GM19023 (cell line): ENCODE data around the gene PLCB1.

Experiments used
- ATAC-seq: cut with Tn5 transposase; IDR thresholded peaks from one replicate; pipeline ENCODE4 v1.9.1; 2021; ENCODE audit warnings: mild to moderate bottlenecking, moderate library complexity; ENCODE audit not compliant: unreplicated experiment

PLCB1 gene

DNA sequence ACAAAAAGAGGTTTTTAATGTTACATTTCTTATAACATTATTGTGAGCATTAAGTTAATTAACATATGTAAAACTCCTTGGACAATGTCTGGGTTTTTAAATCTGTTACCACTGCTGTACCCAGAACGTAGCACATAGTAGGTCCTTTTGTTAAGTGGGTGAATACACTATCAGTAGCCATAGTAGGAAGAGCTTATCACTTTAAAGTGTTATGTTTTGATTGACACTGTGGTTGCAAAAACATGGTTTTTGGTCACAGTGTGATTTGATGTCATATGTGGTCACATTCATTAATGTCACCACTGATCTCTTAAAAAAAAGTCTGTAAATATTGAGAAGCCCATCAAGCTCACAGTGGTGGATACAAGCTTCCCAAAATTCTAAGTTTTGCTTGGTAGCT, 160.7 kb downstream of the PLCB1 start:
- no peak for ATAC-seq

DNA sequence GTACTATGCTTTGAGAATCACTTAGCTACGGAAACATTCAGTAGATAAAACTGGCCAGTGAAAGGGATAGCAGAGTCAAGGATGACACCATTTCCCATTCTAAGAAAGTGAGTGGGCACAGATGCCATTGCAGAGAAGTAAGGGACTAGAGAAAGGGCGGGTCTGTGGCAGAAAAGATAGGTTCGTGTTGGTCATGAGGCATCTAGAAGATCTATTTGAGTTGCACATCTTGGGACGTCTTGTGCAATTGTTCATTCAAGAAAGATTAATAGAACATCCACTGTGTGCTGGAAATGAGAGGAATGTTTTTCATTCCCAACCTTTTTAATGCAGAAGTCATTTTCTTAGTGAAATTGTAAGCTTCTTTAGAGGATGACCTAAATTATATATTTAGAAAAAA, 161.7 kb downstream of the PLCB1 start:
- ATAC-seq, result no peak

DNA sequence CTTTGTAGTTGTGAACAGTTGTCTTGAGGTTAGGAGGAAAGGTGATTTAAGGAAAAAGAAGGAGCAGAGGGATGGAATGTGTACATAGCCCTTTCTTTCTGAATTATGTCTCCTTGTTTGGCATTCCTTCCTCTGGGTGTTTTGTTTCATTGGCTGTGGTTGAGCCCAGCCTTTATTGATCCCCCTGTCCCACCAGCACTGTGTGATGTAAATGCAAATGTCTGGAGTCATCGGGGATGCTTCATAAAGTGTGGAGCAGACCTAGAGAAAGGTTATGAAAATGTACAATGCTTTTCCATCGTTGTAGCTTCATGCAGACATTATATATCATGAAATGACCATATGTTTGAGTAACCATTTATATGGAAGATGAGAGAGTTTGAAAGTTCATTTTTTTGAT, 164.5 kb downstream of the PLCB1 start:
- ATAC-seq, result no peak

GRCh38 chr20:8298426-8299043, 166.5 kb downstream of the PLCB1 start:
- ATAC-seq, result no peak

DNA sequence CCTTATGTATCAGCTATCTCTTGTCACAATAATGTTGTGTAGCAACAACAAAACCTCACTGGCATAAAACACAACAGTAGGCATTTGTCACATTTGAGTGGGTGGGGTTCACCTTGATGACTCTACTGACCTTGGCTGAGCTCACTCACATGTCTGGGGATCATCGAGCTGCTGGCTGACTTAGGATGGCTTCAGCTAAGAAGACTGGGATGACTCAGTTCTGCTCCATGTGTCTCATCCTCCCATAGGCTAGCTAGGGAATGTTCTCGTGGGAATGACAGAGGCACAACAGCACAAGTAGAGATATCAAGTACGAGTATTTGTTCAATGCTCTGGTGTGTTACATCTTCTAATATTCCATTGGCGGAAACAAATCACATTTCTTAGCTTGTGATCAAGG, 167.9 kb downstream of the PLCB1 start:
- no peak for ATAC-seq

DNA sequence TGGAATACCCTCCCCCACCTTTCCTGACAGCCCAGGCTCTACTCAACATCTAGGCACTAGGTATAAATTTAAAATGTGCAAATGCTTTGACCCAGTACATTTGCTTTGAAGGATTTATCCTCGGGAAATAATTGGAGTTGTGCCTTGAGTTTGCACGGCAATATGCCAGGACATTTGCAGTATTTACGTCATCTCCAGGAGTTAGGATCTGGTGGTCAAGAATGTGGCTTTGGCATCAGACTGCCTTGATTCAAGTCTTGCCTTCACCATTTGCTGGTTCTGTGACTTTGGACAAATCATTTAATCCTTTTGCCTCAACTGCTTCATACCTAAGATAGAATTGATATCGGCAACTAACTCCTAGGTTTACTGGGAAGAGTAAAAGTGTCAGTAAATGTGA, 169.6 kb downstream of the PLCB1 start:
- no peak for ATAC-seq

- ATAC-seq, result no peak
These were observed 171.6 kb downstream of the PLCB1 start for GRCh38 chr20:8303651-8304050.

DNA sequence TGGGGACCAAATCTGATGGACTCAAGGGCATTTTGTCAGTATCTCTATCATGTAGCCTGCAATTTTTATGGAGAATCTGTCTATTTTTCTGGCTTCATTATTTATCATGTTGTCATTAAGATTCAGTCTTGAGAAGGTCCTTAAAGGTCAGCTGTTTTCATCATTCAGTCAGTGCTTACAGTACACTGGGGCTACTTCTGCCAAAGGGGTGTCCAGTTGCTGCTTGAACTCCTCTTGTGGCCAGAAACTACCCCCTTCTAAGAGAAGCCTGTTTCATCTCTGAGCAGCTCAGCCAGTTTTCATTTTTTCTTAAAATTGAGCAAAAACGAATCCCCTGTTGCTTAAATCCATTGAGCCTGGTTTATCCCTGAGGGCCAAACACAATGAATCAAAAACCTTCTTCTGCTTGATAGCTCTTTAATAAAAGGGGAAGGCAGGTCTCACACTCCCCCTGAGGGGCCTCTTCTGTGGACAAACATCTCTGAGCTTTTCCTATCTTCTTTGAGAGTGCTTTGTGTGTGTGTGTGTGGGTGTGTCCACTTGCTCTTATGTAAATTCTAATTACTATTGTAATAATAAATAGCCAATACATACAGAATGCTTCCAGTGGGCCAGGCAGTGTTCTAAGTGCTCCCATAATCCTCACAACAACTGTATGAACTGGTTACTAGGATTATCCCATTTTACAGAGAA, 172.2 kb downstream of the PLCB1 start:
- ATAC-seq, result no peak

- ATAC-seq, result peak; percentile 95
These were observed 173.4 kb downstream of the PLCB1 start for GRCh38 chr20:8305449-8305978.

- no peak for ATAC-seq
These were observed 174.9 kb downstream of the PLCB1 start for GRCh38 chr20:8306937-8307336.

- ATAC-seq, result no peak
These were observed 177.6 kb downstream of the PLCB1 start for GRCh38 chr20:8309634-8310033.

DNA sequence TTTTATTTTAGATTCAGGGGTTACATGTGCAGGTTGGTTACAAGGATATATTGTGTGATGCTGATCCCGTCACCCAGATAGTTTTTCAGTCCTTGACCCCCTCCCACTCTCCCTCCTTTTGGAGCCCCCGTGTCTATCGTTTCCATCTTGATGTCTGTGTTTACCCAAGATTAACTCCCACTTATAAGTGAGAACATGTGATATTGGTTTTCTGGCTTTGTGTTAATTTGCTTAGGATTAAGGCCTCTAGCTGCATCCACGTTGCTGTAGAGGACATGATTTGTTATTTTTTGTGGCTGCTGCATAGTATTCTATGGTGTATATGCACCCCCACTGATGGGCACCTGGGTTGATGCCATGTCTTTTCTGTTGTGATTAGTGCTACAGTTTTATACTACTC, 178.6 kb downstream of the PLCB1 start:
- ATAC-seq, result no peak

GRCh38 chr20:8313073-8313472, 181.0 kb downstream of the PLCB1 start:
- no peak for ATAC-seq

DNA sequence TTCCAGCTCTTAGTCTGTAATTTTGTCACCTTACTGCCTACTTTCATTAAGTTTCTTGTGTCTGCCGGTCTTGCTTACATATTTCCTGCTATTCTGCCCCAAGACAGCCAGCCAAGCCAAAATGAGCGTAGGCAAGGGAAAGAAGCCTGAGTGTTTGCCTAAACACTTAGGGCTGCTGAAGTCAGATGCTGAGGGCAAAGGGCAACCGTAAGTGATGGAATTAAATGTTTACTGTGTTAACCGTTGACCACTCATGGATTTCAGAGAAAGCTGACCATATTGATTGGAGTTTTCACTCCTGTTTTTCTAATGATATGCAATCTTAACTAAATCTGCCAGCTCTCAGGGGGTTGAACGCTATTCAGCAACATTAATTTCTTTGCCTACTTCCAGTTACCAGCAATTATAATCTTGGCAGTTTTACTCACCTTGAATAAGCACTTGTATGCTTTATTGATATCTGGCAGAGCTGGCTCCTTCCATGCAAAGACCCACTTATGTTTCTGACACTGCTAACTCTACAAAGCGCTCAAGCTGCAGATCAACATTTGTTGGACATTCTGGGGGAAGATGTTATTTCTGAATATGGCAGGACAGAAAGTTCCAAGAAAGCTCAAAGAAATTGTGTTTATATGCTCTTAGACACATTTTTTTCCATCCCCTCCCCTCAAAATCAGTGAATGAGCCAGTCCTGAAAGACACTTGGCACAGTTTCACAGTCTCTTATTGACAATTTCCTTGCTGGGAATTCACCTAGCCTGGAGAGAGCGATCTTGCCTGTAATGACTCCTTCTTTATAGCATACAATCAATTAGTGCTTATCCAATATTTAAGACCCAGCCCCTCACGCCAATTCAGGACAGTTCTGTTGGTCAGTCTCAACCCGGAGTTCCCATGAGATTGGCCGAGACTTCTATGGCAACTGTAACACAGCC, 183.8 kb downstream of the PLCB1 start:
- ATAC-seq, result no peak

- no peak for ATAC-seq
These were observed 185.4 kb downstream of the PLCB1 start for GRCh38 chr20:8317448-8317847.

DNA sequence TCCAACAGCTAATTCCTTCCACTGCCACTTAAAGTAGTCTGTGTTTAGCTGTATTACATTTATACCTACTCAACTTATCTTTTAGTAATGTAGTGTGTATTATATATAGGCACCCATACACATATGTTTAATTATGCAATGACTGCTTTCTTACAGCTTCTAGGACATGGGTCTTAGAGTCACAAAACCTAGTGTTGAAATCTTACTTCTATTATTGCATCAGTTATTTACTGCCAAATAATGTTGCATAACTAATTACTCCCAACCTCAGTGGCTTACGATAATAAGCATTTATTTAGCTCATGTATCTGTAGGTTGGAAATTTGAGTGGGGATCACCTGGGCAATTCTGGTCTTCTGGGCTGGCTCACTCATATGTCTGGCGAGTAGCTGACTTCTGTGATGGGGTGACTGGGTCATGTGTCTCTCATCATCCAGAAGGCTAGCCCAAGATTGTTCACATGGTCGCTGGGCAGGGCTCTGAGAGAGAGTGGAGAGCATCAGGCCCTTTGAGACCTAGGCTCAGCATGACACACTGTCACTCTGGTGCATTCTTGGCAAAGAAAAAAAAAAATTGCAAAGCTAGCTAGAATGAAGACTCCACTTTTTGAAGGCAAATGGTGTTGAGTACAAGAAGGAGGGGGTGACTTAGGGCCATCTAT, 187.0 kb downstream of the PLCB1 start:
- ATAC-seq, result no peak

DNA sequence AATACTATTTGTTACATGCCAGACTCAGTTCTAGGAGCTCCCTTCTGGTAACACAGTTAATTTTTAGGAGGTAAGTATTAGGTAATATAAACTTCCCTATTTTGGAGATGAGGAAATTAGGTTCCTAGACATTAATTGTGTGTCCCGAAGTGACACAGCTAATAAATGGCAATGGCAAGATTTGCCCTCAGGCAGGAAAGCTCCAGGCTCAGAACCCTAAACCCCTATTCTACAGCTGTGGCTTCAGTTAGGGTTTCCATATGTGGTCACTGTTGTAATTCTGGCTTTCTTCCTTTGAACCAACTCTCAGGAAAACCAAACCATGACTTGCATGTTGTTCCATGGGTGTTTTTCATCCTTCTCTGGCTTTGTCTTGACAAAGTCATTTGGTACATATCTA, 188.2 kb downstream of the PLCB1 start:
- ATAC-seq, result no peak

DNA sequence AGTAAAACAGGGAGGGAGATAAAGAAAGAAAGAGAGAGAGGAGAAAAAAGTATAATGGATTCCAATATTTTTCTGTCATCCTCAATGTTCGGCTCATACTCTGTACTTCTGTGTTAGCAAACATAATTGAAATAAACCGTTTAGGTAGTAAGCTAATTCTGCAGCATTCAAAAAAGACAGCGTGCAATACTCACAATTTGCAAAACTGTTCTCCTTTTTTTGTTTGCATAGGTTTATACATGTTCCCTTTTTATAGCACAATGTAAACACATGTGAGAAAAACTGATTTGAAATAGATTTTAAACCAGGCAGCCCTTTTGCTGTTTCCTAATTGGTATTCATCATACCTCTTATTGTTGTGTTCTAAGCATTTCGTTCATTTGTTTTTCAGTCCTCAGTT, 188.9 kb downstream of the PLCB1 start:
- ATAC-seq, result no peak

DNA sequence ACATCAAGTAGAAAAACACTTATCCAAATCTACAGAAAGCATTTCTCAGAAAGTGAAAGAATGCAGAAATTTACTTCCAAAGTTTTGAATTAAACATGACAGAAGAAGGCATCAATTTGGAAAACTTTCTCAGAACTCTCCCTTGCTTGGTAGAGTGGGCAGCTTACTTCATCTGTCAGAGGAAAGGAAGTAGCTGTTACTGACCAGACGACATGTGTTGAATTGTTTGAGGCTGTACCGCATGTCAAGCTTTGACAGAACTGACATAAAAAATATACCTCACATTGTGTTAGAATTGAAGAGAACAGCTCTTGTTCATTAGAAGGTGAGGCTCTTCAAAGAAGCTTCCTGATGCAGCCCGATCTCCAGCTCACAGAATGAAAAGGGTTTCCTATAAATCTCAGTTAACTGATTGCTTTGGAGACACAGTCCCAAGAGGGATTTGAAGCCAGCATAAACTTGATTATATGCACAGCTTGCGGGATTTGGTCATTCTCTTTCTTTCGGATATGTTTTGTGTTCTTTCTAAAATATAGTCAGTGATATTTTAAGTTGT, 190.7 kb downstream of the PLCB1 start:
- no peak for ATAC-seq

- no peak for ATAC-seq
These were observed 194.1 kb downstream of the PLCB1 start for GRCh38 chr20:8326191-8326590.

GRCh38 chr20:8326899-8327298, 194.8 kb downstream of the PLCB1 start:
- no peak for ATAC-seq
